Measurements from ENCODE around the gene PZP. TPM values are rescaled to one million over a fixed set of nuclear protein-coding genes. Genes with fewer than 3 reads are reported as not detected.

The PZP gene
- total and polyA plus RNA-seq, 10 of the 15 experiments (the other 5 are each of a cell fraction or from before 2014, with no cell fraction given), result not detected

- ChIA-PET CTCF (no interaction called here), RAD21 (ENCODE audit: unreplicated experiment) (no interaction called here), SMC1A (ENCODE audit: uncharacterized antibody, unreplicated experiment) (no interaction called here), POLR2A (no interaction called here)
- Histone ChIP-seq H3K36me3 (ENCODE audit: control insufficient read depth in 2 of 2, insufficient read depth in 2 of 2, low read length in 1 of 2) (no peaks in the 10 kb centered on the region), H4K20me1 (ENCODE audit: control insufficient read depth, insufficient read depth) (no peaks in the 10 kb centered on the region), H3K27me3 (replicated peaks in 1 of 2; ENCODE audit: control insufficient read depth in 2 of 2, insufficient read depth in 2 of 2, low read length in 1 of 2) (no peaks in the 10 kb centered on the region), H3K4me2 (ENCODE audit: control insufficient read depth, insufficient read depth) (no peak overlapping the region), H3K27ac (ENCODE audit: control insufficient read depth, insufficient read depth) (no peak overlapping the region), H3K4me1 (ENCODE audit: control insufficient read depth, insufficient read depth, low read length) (no peaks in the 10 kb centered on the region), H3K79me2 (ENCODE audit: control insufficient read depth, insufficient read depth, low read length) (no peaks in the 10 kb centered on the region), H3K9ac (ENCODE audit: control insufficient read depth, insufficient read depth, low read length) (no peak overlapping the region), H3K4me3 (no peak overlapping the region), H2AFZ (ENCODE audit: control insufficient read depth, low read depth, low read length) (no peak overlapping the region), H3K9me3 (replicated peaks; ENCODE audit: control insufficient read depth, insufficient read depth, low read length) (no peaks in the 10 kb centered on the region)
- ATAC-seq (no peak), DNase-seq (ENCODE audit: low read depth, low spot score) (no peak), FAIRE-seq (no peak)
- no peak for TF ChIP-seq MTA2 (IDR thresholded peaks at IDR 0.05; ENCODE audit: low read depth)
- TF ChIP-seq SMAD1 (IDR thresholded peaks at IDR 0.05; ENCODE audit: low read depth, partially characterized antibody), result no peak
- no peak for TF ChIP-seq SKIL (IDR thresholded peaks at IDR 0.05; ENCODE audit: low read depth, poor library complexity, severe bottlenecking)
- TF ChIP-seq RFX5 (IDR thresholded peaks at IDR 0.05; ENCODE audit: low read depth, low read length), result no peak
- WGBS (ENCODE audit: insufficient coverage, insufficient replicate concordance, low lambda C conversion rate, missing lambda C conversion rate), result 59% methylated on average over 5 of the region's 5 CpGs
- intact Hi-C loops (cut with micrococcal nuclease; ENCODE audit: unreplicated experiment), result no loop called here
- in situ Hi-C loops (cut with MboI), result no loop called here
- BruUV-seq (replicated peaks), result no TSS peak
These were observed 99.5 kb downstream of the PZP start for GRCh38 chr12:9108504-9109212.

- no peaks in the 10 kb centered on the region for H3K4me1 ChIP-seq (ENCODE audit: control insufficient read depth, insufficient read depth, low read length)
- no peak overlapping the region for H3K4me2 ChIP-seq (ENCODE audit: control insufficient read depth, insufficient read depth)
- ChIA-PET RAD21 (ENCODE audit: unreplicated experiment) (no interaction called here), CTCF (no interaction called here), POLR2A (no interaction called here), SMC1A (ENCODE audit: uncharacterized antibody, unreplicated experiment) (no interaction called here)
- FAIRE-seq, result no peak
- H4K20me1 ChIP-seq (ENCODE audit: control insufficient read depth, insufficient read depth), result no peaks in the 10 kb centered on the region
- H3K79me2 ChIP-seq (ENCODE audit: control insufficient read depth, insufficient read depth, low read length), result no peaks in the 10 kb centered on the region
- H2AFZ ChIP-seq (ENCODE audit: control insufficient read depth, low read depth, low read length), result no peak overlapping the region
- no peak overlapping the region for H3K27ac ChIP-seq (ENCODE audit: control insufficient read depth, insufficient read depth)
- ATAC-seq, result no peak
- no peaks in the 10 kb centered on the region for H3K36me3 ChIP-seq (ENCODE audit: control insufficient read depth in 2 of 2, insufficient read depth in 2 of 2, low read length in 1 of 2)
- no peaks in the 10 kb centered on the region for H3K27me3 ChIP-seq (replicated peaks in 1 of 2; ENCODE audit: control insufficient read depth in 2 of 2, insufficient read depth in 2 of 2, low read length in 1 of 2)
- whole genome bisulfite sequencing (ENCODE audit: insufficient coverage, insufficient replicate concordance, low lambda C conversion rate, missing lambda C conversion rate), result 95% methylated on average over 3 of the region's 3 CpGs
- H3K9ac ChIP-seq (ENCODE audit: control insufficient read depth, insufficient read depth, low read length), result no peak overlapping the region
- no peaks in the 10 kb centered on the region for H3K9me3 ChIP-seq (replicated peaks; ENCODE audit: control insufficient read depth, insufficient read depth, low read length)
- no peak for DNase-seq (ENCODE audit: low read depth, low spot score)
- no TSS peak for BruUV-seq (replicated peaks)
- in situ Hi-C loops (cut with MboI), result no loop called here
- intact Hi-C loops (cut with micrococcal nuclease; ENCODE audit: unreplicated experiment), result no loop called here
- H3K4me3 ChIP-seq, result no peak overlapping the region
- TF ChIP-seq CBFB (IDR thresholded peaks at IDR 0.05; ENCODE audit: low read depth), result no peak
- no peak for TF ChIP-seq CBX5 (IDR thresholded peaks at IDR 0.05; ENCODE audit: low read depth)
- no peak for TF ChIP-seq BMI1 (IDR thresholded peaks at IDR 0.05; ENCODE audit: borderline replicate concordance)
- TF ChIP-seq NR2F1 (conservative IDR thresholded peaks at IDR 0.05), result no peak
These were observed 100.7 kb downstream of the PZP start for GRCh38 chr12:9107542-9107873.
